Liver (tissue), 3 donors: ENCODE results near the gene DPF3.

ENCODE experiments used
- FOXA1 ChIP-seq: IDR thresholded peaks from 2 replicates; pipeline ENCODE4 v1.6.1; 2016; ENCODE audit warnings: antibody characterized with exemption
- JUND ChIP-seq, 2 donors: IDR thresholded peaks; 2 replicates each; pipeline ENCODE4 v1.6.1; 2016; ENCODE audit warnings: antibody characterized with exemption in 2 of 2
- RAD21 ChIP-seq, 2 donors: IDR thresholded peaks; 2 replicates each; pipeline ENCODE4 v1.6.1; 2016; ENCODE audit warnings: antibody characterized with exemption in 2 of 2, mild to moderate bottlenecking in 2 of 2
- RXRA ChIP-seq, 2 donors: IDR thresholded peaks; 2 replicates each; pipeline ENCODE4 v1.6.1; 2017 to 2018; ENCODE audit warnings: antibody characterized with exemption in 2 of 2, mild to moderate bottlenecking in 1 of 2
- SP1 ChIP-seq: IDR thresholded peaks from 2 replicates; pipeline ENCODE4 v1.6.1; 2018; ENCODE audit warnings: antibody characterized with exemption, mild to moderate bottlenecking
- TAF1 ChIP-seq: conservative IDR thresholded peaks from 2 replicates; pipeline ENCODE4 v1.6.1; 2016; ENCODE audit warnings: antibody characterized with exemption, mild to moderate bottlenecking
- YY1 ChIP-seq: IDR thresholded peaks from 2 replicates; pipeline ENCODE4 v1.6.1; 2016; ENCODE audit warnings: antibody characterized with exemption, mild to moderate bottlenecking
- TF ChIP-seq, protein P1 (sequence below): fragments of 150-350 bp; IDR thresholded peaks from 2 replicates; pipeline ENCODE4 v1.5.1; 2017; ENCODE audit warnings: improper control_type of control experiment, low read depth, low read length; ENCODE audit not compliant: missing input control
- TF ChIP-seq, protein P2 (sequence below): IDR thresholded peaks from 2 replicates; pipeline ENCODE4 v1.6.1; 2016; ENCODE audit warnings: antibody characterized with exemption
- TF ChIP-seq, protein P3 (sequence below): IDR thresholded peaks from 2 replicates; pipeline ENCODE4 v1.6.1; 2016; ENCODE audit warnings: antibody characterized with exemption, mild to moderate bottlenecking
- TF ChIP-seq, protein P4 (sequence below): IDR thresholded peaks from 2 replicates; pipeline ENCODE4 v1.6.1; 2016; ENCODE audit warnings: antibody characterized with exemption
- donor health status: healthy.
- donor health status: healthy.

DNA sequence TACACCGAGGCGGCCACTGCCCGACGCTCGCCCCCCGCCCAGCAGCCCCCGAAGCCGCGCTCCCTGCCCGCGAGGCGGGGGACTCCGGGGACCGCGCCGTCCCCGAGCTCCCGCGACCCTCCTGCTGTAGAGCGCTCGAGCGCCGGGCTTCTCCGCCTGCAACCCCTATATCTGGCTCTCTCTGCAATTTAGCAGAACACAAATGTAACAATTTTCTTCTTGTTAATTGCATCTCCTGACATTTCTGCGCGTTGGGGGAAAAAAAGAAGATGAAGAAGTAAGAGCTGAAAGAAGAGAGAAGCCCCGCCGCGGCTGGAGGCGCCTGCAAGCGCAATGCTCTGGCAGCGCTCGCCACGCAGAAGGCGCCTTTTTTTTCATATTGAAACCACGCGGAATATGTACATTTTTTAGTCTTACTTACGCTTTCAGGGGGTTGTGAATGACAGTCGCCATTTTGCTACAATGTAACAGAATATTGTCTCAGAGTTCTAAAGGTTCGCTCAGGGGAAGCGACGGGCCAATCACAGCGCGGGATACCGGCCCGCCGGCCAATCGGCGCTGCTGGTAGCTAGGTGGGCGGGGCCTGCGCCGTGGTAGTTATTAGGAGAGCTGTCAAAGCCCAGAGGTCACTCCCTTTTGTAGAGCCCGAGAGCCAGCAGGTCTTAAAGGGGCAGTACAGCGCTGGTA lies at the start of gene DPF3:
- TF ChIP-seq, protein P1, sequence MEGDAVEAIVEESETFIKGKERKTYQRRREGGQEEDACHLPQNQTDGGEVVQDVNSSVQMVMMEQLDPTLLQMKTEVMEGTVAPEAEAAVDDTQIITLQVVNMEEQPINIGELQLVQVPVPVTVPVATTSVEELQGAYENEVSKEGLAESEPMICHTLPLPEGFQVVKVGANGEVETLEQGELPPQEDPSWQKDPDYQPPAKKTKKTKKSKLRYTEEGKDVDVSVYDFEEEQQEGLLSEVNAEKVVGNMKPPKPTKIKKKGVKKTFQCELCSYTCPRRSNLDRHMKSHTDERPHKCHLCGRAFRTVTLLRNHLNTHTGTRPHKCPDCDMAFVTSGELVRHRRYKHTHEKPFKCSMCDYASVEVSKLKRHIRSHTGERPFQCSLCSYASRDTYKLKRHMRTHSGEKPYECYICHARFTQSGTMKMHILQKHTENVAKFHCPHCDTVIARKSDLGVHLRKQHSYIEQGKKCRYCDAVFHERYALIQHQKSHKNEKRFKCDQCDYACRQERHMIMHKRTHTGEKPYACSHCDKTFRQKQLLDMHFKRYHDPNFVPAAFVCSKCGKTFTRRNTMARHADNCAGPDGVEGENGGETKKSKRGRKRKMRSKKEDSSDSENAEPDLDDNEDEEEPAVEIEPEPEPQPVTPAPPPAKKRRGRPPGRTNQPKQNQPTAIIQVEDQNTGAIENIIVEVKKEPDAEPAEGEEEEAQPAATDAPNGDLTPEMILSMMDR = no peak
- TF ChIP-seq YY1 (peak; percentile 93), FOXA1 (no peak), TAF1 (peak; percentile 32), SP1 (peak; percentile 67), RAD21 (IDR thresholded peaks at IDR 0.05) (peak; percentile 35 to 56), JUND (IDR thresholded peaks at IDR 0.05) (peak in 1 of 2 donors; percentile 10), RXRA (IDR thresholded peaks at IDR 0.05) (peak; percentile 52 to 53)
- TF ChIP-seq, protein P2, sequence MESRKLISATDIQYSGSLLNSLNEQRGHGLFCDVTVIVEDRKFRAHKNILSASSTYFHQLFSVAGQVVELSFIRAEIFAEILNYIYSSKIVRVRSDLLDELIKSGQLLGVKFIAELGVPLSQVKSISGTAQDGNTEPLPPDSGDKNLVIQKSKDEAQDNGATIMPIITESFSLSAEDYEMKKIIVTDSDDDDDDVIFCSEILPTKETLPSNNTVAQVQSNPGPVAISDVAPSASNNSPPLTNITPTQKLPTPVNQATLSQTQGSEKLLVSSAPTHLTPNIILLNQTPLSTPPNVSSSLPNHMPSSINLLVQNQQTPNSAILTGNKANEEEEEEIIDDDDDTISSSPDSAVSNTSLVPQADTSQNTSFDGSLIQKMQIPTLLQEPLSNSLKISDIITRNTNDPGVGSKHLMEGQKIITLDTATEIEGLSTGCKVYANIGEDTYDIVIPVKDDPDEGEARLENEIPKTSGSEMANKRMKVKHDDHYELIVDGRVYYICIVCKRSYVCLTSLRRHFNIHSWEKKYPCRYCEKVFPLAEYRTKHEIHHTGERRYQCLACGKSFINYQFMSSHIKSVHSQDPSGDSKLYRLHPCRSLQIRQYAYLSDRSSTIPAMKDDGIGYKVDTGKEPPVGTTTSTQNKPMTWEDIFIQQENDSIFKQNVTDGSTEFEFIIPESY = peak; percentile 40
- TF ChIP-seq, protein P3, sequence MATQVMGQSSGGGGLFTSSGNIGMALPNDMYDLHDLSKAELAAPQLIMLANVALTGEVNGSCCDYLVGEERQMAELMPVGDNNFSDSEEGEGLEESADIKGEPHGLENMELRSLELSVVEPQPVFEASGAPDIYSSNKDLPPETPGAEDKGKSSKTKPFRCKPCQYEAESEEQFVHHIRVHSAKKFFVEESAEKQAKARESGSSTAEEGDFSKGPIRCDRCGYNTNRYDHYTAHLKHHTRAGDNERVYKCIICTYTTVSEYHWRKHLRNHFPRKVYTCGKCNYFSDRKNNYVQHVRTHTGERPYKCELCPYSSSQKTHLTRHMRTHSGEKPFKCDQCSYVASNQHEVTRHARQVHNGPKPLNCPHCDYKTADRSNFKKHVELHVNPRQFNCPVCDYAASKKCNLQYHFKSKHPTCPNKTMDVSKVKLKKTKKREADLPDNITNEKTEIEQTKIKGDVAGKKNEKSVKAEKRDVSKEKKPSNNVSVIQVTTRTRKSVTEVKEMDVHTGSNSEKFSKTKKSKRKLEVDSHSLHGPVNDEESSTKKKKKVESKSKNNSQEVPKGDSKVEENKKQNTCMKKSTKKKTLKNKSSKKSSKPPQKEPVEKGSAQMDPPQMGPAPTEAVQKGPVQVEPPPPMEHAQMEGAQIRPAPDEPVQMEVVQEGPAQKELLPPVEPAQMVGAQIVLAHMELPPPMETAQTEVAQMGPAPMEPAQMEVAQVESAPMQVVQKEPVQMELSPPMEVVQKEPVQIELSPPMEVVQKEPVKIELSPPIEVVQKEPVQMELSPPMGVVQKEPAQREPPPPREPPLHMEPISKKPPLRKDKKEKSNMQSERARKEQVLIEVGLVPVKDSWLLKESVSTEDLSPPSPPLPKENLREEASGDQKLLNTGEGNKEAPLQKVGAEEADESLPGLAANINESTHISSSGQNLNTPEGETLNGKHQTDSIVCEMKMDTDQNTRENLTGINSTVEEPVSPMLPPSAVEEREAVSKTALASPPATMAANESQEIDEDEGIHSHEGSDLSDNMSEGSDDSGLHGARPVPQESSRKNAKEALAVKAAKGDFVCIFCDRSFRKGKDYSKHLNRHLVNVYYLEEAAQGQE = peak; percentile 81
- TF ChIP-seq, protein P4, sequence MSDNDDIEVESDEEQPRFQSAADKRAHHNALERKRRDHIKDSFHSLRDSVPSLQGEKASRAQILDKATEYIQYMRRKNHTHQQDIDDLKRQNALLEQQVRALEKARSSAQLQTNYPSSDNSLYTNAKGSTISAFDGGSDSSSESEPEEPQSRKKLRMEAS = peak; percentile 88
